Smooth muscle cell (in vitro differentiated cells): Measurements from ENCODE around the gene EPB41L4B. TPM values are rescaled to one million over a fixed set of nuclear protein-coding genes. Genes with fewer than 3 reads are reported as not detected.

ENCODE experiments used
- DNase-seq: peaks from one replicate; lab custom pipeline; 2025; ENCODE audit not compliant: unreplicated experiment; lab: John Stamatoyannopoulos, UW
- H2AFZ ChIP-seq: fragments of 200-600 bp; sonication (generic); 2 replicates; pipeline ENCODE4 v1.6.0; 2016; ENCODE audit warnings: antibody characterized with exemption, low read depth, mild to moderate bottlenecking
- H3F3A ChIP-seq: fragments of 200-600 bp; sonication (generic); 2 replicates; pipeline ENCODE4 v1.6.0; 2017; ENCODE audit warnings: antibody characterized with exemption, low read depth
- H3K27ac ChIP-seq: fragments of 200-600 bp; sonication (generic); 2 replicates; pipeline ENCODE4 v1.5.1; 2016; ENCODE audit warnings: low read depth, mild to moderate bottlenecking
- H3K27me3 ChIP-seq: fragments of 200-600 bp; sonication (generic); 2 replicates; pipeline ENCODE4 v1.6.1; 2016; ENCODE audit warnings: low read depth, mild to moderate bottlenecking
- H3K36me3 ChIP-seq: fragments of 200-600 bp; sonication (generic); 2 replicates; pipeline ENCODE4 v1.5.1; 2016; ENCODE audit warnings: low read depth
- H3K4me1 ChIP-seq: fragments of 200-600 bp; sonication (generic); 2 replicates; pipeline ENCODE4 v1.5.1; 2016; ENCODE audit warnings: low read depth
- H3K4me2 ChIP-seq: fragments of 200-600 bp; sonication (generic); 2 replicates; pipeline ENCODE4 v1.6.0; 2016; ENCODE audit warnings: mild to moderate bottlenecking
- H3K4me3 ChIP-seq: fragments of 200-600 bp; sonication (generic); 2 replicates; pipeline ENCODE4 v1.5.1; 2016; ENCODE audit warnings: mild to moderate bottlenecking
- H3K79me2 ChIP-seq: fragments of 200-600 bp; sonication (generic); 2 replicates; pipeline ENCODE4 v1.6.0; 2016; ENCODE audit warnings: low read depth, mild to moderate bottlenecking
- H3K9ac ChIP-seq: fragments of 200-600 bp; sonication (generic); 2 replicates; pipeline ENCODE4 v1.6.0; 2016; ENCODE audit warnings: low read depth
- H3K9me3 ChIP-seq: fragments of 200-600 bp; sonication (generic); replicated peaks from 2 replicates; pipeline ENCODE4 v1.5.1; 2016; ENCODE audit warnings: low read depth
- H4K20me1 ChIP-seq: fragments of 200-600 bp; sonication (generic); 2 replicates; pipeline ENCODE4 v1.6.0; 2016; ENCODE audit warnings: low read depth
- WGBS: methylation state at CpG from one replicate; pipeline ENCODE4 v1.1.7; 2016; ENCODE audit warnings: low lambda C conversion rate; 5-methylcytosine and 5-hydroxymethylcytosine counted together
- polyA plus RNA-seq: library from polyadenylated mRNA; unstranded; fragments of >200 nt; fragmentation: Nextera tagmentation; extraction: Ambion mirVana; gene quantifications from 2 replicates; pipeline ENCODE4 v1.2.1, GENCODE V29; 2016
- total RNA-seq: library from RNA; depleted of rRNA; stranded (reverse); fragments of >200 nt; gene quantifications from 2 replicates; pipeline ENCODE4 v1.2.3, GENCODE V29; 2014
- TF ChIP-seq, protein P1 (sequence below): fragments of 200-600 bp; sonication (generic); IDR thresholded peaks from 2 replicates; pipeline ENCODE4 v1.5.1; 2017; ENCODE audit warnings: borderline replicate concordance, mild to moderate bottlenecking, antibody characterized with exemption; ENCODE audit not compliant: insufficient read depth, poor library complexity, severe bottlenecking

The EPB41L4B gene
- total and polyA plus RNA-seq, 2 experiments from 2014 or later = 0.74 to 2.5 TPM

DNA sequence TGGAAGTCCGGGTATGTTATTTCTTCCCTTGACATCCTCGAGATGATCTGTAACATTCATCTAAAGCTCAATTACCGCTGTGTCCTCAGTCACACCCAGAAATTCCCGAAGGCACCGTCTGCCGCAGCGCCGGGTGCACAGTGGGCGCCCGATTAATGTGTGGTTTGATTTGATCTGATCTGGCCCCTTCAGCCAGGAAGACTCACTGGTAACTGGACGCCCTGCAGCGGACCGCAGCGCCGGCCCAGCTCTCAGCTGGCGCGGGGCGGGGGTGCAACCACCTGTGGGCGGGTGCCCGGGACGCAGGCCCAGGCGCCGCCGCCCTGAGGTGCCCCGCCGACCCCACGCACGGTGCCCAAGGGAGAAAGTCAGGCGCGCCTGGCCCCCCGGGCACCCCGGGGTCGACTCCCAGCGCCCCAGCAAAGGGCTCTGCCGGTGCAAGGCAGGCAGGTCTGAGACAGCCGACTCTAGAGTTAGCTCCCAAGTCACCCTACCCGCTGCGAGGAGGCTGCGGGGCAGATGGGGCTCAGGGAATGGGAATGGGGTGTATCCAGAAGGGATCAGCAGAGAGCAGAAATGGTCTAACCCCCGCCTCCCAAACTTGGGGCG lies 1.7 kb downstream of the EPB41L4B start:
- peaks cover 11% of the 10 kb centered on the region for H3K4me1 ChIP-seq
- no peaks in the 10 kb centered on the region for H3K9me3 ChIP-seq
- no peak overlapping the region for H2AFZ ChIP-seq
- no peak for DNase-seq
- no peaks in the 10 kb centered on the region for H3K79me2 ChIP-seq
- no peak overlapping the region for H3K27ac ChIP-seq
- H3F3A ChIP-seq = no peaks in the 10 kb centered on the region
- H3K9ac ChIP-seq = no peak overlapping the region
- H3K27me3 ChIP-seq = peaks cover 36% of the 10 kb centered on the region
- H3K4me2 ChIP-seq = peak overlapping the region; percentile 78
- H3K4me3 ChIP-seq = peak overlapping the region; percentile 46
- peaks cover 3% of the 10 kb centered on the region for H4K20me1 ChIP-seq
- WGBS = 5% methylated on average over 31 of the region's 41 CpGs
- no peaks in the 10 kb centered on the region for H3K36me3 ChIP-seq
- TF ChIP-seq, protein P1, sequence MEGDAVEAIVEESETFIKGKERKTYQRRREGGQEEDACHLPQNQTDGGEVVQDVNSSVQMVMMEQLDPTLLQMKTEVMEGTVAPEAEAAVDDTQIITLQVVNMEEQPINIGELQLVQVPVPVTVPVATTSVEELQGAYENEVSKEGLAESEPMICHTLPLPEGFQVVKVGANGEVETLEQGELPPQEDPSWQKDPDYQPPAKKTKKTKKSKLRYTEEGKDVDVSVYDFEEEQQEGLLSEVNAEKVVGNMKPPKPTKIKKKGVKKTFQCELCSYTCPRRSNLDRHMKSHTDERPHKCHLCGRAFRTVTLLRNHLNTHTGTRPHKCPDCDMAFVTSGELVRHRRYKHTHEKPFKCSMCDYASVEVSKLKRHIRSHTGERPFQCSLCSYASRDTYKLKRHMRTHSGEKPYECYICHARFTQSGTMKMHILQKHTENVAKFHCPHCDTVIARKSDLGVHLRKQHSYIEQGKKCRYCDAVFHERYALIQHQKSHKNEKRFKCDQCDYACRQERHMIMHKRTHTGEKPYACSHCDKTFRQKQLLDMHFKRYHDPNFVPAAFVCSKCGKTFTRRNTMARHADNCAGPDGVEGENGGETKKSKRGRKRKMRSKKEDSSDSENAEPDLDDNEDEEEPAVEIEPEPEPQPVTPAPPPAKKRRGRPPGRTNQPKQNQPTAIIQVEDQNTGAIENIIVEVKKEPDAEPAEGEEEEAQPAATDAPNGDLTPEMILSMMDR = no peak

GRCh38 chr9:109317979-109318741 lies 2.7 kb downstream of the EPB41L4B start:
- H3K4me2 ChIP-seq = peak overlapping the region; percentile 78
- no peaks in the 10 kb centered on the region for H3K9me3 ChIP-seq
- WGBS = 26% methylated on average over 13 of the region's 13 CpGs
- no peaks in the 10 kb centered on the region for H3F3A ChIP-seq
- peaks cover 37% of the 10 kb centered on the region for H3K27me3 ChIP-seq
- peak overlapping the region; percentile 46 for H3K4me3 ChIP-seq
- no peak overlapping the region for H2AFZ ChIP-seq
- no peaks in the 10 kb centered on the region for H3K79me2 ChIP-seq
- peaks cover 3% of the 10 kb centered on the region for H4K20me1 ChIP-seq
- no peak for DNase-seq
- H3K9ac ChIP-seq = no peak overlapping the region
- peaks cover 11% of the 10 kb centered on the region for H3K4me1 ChIP-seq
- H3K27ac ChIP-seq = no peak overlapping the region
- no peaks in the 10 kb centered on the region for H3K36me3 ChIP-seq
- TF ChIP-seq, protein P1 = no peak

DNA sequence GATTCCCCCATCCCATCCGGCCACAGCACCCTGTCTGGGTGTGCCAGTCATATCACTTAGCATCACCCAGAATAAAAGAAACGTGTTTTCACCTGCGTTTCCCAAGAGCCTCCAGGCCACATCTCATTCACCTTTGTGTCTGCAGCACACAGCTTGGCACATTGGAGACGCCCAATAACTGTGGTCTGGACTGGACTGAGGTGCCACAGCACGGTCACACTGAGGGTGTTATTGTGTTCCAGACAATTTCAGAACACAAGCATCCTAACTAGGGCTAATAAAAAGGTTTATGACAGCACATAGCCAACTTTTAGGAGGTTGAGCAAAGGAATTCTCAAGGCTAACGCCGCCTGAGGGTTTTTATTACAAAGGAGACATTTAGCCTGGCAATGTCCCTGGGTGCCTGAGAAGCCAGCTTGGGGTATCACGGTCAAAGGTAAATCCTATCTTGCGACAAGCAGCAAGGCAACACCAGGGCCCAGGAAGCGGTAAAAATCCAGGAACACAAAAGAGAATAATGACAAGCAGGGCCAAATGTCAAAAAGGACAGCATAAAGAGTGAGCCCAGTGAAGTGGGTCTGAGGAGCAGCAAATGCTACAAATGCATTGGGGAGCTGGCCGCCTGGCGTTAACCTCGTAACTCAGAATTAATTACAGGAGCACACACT lies 3.4 kb downstream of the EPB41L4B start:
- TF ChIP-seq, protein P1 = no peak

More for the DNA sequence above, 3.4 kb downstream of the EPB41L4B start:
- no peak overlapping the region for H3K9ac ChIP-seq
- peaks cover 11% of the 10 kb centered on the region for H3K4me1 ChIP-seq
- no peak overlapping the region for H2AFZ ChIP-seq
- H3K36me3 ChIP-seq = no peaks in the 10 kb centered on the region
- no peaks in the 10 kb centered on the region for H3F3A ChIP-seq
- peaks cover 42% of the 10 kb centered on the region for H3K27me3 ChIP-seq
- DNase-seq = no peak
- H3K9me3 ChIP-seq = no peaks in the 10 kb centered on the region
- H3K79me2 ChIP-seq = no peaks in the 10 kb centered on the region
- WGBS = 71% methylated on average over 13 of the region's 13 CpGs
- no peak overlapping the region for H3K27ac ChIP-seq
- no peak overlapping the region for H3K4me2 ChIP-seq
- H4K20me1 ChIP-seq = peaks cover 3% of the 10 kb centered on the region
- H3K4me3 ChIP-seq = no peak overlapping the region
